ENCODE data around the gene ZRANB3. TPM values are rescaled to one million over a fixed set of nuclear protein-coding genes. Genes with fewer than 3 reads are reported as not detected.
"Not testable (repeated sequence)": the region's sequence is repeated elsewhere in the genome, so short reads cannot be mapped to it uniquely, and the experiment has no call there.

Gene ZRANB3
- total RNA-seq (1 to 10 TPM; 6.8 to 9.1 TPM), polyA plus RNA-seq (1 to 10 TPM; 3.7 to 6.7 (median 5.9) TPM), total RNA-seq (6.9 to 16.2 (median 11.3) reads per million in 6 experiments)

DNA sequence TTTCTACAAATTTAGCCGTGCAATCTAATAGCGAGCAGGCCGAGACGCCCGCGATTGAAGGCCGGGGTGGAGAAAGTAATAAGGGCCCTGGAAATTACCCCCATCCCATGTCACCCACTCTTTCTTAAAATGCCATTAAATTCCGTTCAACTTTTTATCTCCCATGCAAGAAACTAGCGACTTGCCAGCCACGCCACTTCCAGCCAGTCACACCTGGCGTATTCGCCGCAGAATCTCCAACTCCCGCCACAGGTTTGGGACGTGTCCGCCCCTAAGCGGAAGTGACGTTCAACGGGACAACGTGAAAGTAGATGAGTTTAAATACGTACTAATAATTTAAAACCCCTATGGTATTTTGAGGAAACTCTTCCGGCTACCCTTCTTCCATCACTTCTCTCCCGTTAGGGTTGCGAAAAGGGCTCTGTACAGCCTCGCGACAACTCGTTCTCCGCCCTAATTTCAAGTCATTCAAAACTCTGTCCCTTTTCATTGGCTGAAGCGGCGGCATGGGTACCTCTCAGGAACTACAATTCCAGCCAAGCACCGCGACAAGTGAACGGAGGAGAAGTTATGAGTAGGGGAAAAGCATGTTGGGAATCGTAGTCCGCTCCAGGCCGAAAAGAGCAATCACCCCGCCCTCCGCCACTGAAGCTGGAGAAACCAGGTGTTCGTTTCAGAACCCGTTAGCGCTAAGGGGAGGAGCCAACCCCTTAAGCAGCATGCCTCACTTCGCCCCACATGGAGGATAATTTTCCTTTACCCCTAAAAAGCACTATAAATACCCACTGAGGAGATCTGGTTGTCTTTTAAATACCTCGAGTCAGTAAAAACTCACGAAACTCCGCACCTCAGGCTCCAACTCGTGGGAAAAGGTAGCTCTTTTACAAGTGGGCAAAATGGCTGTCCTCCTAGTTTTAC lies at the start of gene ZRANB3:
Gene ZRANB3 (minus strand): TSS at position 906 of the 918 bp plus-strand sequence.
- POLR2A ChIA-PET, result interaction anchor here (0.5 to 2.4 kb wide), 11 partner anchors 54 to 1409 kb away, joined by 3 to 14 read pairs (median 5); partner anchors contain the start of genes CCNT2, MCM6, RAB3GAP1 and UBXN4
- Mint-ChIP-seq H3K9me3 (no peaks in the 10 kb centered on the region), H3K36me3 (no peaks in the 10 kb centered on the region), H3K27ac (peak within 1 kb of the TSS in 8 of 10 donors; percentile 24 to 94 (median 84)), H3K4me3 (no peak within 1 kb of the TSS), H3K27me3 (no peaks in the 10 kb centered on the region), H3K4me1 (peaks cover 3 to 35% (median 30%) of the 10 kb centered on the region in 4 donors)
- ATAC-seq, result peak; percentile 78 to 79
- peak; percentile 80 to 98 (median 96) for DNase-seq

DNA sequence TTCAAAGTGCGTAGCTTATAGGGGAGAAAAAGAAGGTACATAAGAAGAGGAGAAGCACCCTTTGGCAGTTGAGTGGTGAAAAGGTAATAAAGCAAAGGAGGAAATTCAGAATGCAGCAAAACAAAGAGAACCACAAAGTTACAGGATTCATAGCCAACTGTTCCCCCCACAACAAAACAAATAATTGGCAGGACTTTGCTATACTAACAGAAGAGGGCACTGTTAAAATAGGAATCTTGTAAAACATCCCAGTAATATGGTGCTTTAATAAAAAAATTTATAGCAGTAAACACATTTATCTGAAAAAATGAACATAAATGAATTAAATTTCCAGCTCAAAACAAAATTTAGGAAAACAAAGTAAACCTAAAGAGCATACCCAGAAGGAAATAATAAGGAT lies 42.6 kb upstream of the ZRANB3 start:
- H3K36me3 Mint-ChIP-seq, result peaks cover 0 to 25% (median 13%) of the 10 kb centered on the region in 3 donors
- peaks cover 2 to 11% (median 6%) of the 10 kb centered on the region in 4 donors for H3K4me1 Mint-ChIP-seq
- no peaks in the 10 kb centered on the region for H3K27me3 Mint-ChIP-seq
- DNase-seq (no peak), ATAC-seq (no peak)
- H3K27ac Mint-ChIP-seq, result peak overlapping the region in 1 of 10 donors; percentile 25
- peaks cover 0 to 2% (median 0%) of the 10 kb centered on the region in 9 donors for H3K9me3 Mint-ChIP-seq
- no peak overlapping the region for H3K4me3 Mint-ChIP-seq
- POLR2A ChIA-PET, result interaction anchor here (0.6 to 1.0 kb wide), 2 partner anchors 10 to 168 kb away, joined by 4 read pairs; no protein-coding TSS in a partner anchor

GRCh38 chr2:135570884-135571283 lies 39.9 kb upstream of the ZRANB3 start:
- DNase-seq (no peak), ATAC-seq (no peak)
- Mint-ChIP-seq H3K4me1 (peaks cover 0 to 4% (median under 1%) of the 10 kb centered on the region in 4 donors), H3K9me3 (no peaks in the 10 kb centered on the region), H3K27me3 (no peaks in the 10 kb centered on the region), H3K4me3 (no peak overlapping the region), H3K36me3 (peaks cover 0 to 32% (median 11%) of the 10 kb centered on the region in 3 donors), H3K27ac (no peak overlapping the region)
- POLR2A ChIA-PET, result no interaction called here

DNA sequence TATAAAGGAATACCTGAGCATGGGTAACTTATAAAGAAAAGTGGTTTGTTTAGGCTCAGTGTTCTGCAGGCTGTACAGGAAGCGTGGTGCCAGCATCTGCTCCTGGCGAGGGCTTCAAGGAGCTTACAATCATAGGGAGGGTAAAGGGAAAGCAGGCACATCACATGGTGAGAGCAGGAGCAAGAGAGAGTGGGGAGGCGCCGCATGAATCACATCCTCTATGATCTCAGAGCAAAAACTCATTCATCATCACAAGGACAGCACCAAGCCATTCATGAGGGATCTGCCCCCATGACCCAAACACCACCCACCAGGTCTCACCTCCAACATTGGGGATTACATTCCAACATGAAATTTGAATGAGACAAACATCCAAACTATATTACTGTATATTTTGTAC lies 32.8 kb upstream of the ZRANB3 start:
- Mint-ChIP-seq H3K27me3 (no peaks in the 10 kb centered on the region), H3K27ac (no peak overlapping the region), H3K9me3 (no peaks in the 10 kb centered on the region), H3K4me1 (peaks cover 4 to 8% (median 6%) of the 10 kb centered on the region in 4 donors), H3K4me3 (no peak overlapping the region), H3K36me3 (peaks cover 0 to 21% (median 20%) of the 10 kb centered on the region in 3 donors)
- DNase-seq (no peak), ATAC-seq (no peak)
- POLR2A ChIA-PET, result no interaction called here

DNA sequence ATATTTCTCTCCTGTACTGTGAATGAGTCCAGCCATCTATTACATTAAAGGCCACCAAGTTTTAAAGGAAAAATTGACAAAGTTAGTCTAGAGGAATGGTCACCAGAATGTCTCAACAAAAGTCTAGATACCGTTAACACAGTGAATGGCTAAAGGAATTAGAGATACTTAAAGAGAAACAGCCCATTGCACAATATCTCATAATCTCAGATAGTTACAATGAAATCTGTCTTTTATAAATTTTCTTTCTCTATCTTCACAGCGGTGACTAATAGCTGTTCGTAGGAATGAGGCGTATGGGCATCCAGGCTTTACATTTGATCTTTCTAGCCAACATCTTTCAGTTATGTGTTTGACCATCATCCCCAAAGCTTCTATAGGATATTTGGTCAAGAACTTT lies 30.9 kb upstream of the ZRANB3 start:
- Mint-ChIP-seq H3K4me3 (no peak overlapping the region), H3K27me3 (no peaks in the 10 kb centered on the region), H3K9me3 (no peaks in the 10 kb centered on the region), H3K36me3 (peaks cover 0 to 18% (median 17%) of the 10 kb centered on the region in 3 donors), H3K4me1 (peaks cover 7 to 18% (median 10%) of the 10 kb centered on the region in 4 donors), H3K27ac (no peak overlapping the region)
- DNase-seq (no peak), ATAC-seq (no peak)
- POLR2A ChIA-PET, result no interaction called here

DNA sequence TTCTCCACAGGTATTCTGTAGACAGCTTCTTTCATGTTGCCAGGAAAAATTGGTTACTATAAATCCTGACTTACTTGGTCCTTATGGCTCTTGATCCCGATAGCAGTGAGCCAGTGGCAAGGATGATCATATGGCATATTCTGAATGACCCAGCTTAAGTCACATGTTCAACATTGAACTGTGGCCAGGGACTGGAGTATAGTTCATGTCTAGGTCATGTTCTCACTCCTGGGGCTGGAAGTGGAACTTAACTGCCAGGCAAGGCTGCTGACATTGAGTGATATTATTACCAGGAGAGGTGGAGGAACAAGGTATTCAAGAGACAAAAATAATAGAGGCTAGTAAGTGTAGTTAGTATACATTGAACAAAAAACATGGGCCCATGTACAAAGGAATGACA lies 26.5 kb upstream of the ZRANB3 start:
- H3K4me1 Mint-ChIP-seq, result peaks cover 9 to 40% (median 17%) of the 10 kb centered on the region in 4 donors
- peak overlapping the region in 1 of 10 donors; percentile 31 for H3K27ac Mint-ChIP-seq
- no peaks in the 10 kb centered on the region for H3K27me3 Mint-ChIP-seq
- H3K36me3 Mint-ChIP-seq, result peaks cover 0 to 11% (median 9%) of the 10 kb centered on the region in 3 donors
- POLR2A ChIA-PET, result no interaction called here
- DNase-seq (no peak), ATAC-seq (no peak)
- H3K9me3 Mint-ChIP-seq, result no peaks in the 10 kb centered on the region
- H3K4me3 Mint-ChIP-seq, result no peak overlapping the region

DNA sequence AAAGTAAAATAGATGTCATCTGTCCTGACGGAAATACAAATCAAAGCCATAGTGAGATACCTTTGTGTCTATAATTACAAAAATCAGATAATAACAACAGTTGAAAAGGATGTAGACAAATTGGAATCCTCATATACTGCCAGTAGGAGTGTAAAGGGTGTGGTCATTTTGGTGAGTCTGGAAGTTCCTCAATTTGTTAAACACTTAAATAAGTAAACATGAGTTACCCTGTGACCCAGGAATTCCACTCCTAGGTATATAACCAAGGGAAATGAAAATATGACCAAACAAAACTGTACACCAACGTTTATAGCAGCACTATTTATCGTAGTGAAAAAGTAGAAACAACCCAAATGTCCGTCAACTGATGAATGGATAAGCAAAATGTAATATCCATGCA lies 24.3 kb upstream of the ZRANB3 start:
- Mint-ChIP-seq H3K4me1 (peaks cover 9 to 40% (median 18%) of the 10 kb centered on the region in 4 donors), H3K9me3 (no peaks in the 10 kb centered on the region), H3K27ac (no peak overlapping the region), H3K27me3 (no peaks in the 10 kb centered on the region), H3K36me3 (peaks cover 0 to 11% (median 8%) of the 10 kb centered on the region in 3 donors), H3K4me3 (no peak overlapping the region)
- DNase-seq, result no peak
- ATAC-seq, result no peak
- POLR2A ChIA-PET, result interaction anchor here (0.7 kb wide), 1 partner anchor 13 kb away, joined by 4 read pairs; no protein-coding TSS in a partner anchor

GRCh38 chr2:135552887-135553286 lies 21.9 kb upstream of the ZRANB3 start:
- DNase-seq, result no peak
- no peak for ATAC-seq

DNA sequence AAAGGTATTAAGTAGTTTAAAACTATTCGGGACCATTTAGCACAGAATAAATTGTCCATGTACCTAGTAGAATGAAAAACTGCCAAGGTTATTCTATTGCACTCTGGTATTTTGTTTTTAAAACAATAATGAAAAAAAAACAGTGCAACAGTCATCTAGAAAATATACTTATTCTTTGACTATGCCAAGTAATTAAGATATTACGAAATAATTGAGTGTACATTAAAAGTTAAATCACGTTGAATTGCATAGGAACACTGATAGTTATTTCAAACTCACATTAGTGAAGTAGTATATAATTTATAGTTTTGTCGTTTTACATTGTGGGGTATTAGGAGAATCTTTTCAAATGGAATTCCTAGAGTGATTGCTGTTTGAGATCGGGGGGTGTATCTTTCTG lies 20.3 kb upstream of the ZRANB3 start:
- Mint-ChIP-seq H3K27me3 (no peaks in the 10 kb centered on the region), H3K9me3 (no peaks in the 10 kb centered on the region), H3K27ac (peak overlapping the region in 1 of 10 donors; percentile 55), H3K36me3 (peaks cover 0 to 16% (median 6%) of the 10 kb centered on the region in 3 donors), H3K4me3 (no peak overlapping the region), H3K4me1 (peaks cover 11 to 37% (median 20%) of the 10 kb centered on the region in 4 donors)
- POLR2A ChIA-PET, result no interaction called here
- DNase-seq (no peak), ATAC-seq (no peak)

More at GRCh38 chr2:135552887-135553286, 21.9 kb upstream of the ZRANB3 start:
- POLR2A ChIA-PET, result no interaction called here
- Mint-ChIP-seq H3K4me1 (peaks cover 10 to 40% (median 23%) of the 10 kb centered on the region in 4 donors), H3K27me3 (no peaks in the 10 kb centered on the region), H3K27ac (no peak overlapping the region), H3K4me3 (no peak overlapping the region), H3K36me3 (peaks cover 0 to 9% (median 3%) of the 10 kb centered on the region in 3 donors), H3K9me3 (no peaks in the 10 kb centered on the region)

DNA sequence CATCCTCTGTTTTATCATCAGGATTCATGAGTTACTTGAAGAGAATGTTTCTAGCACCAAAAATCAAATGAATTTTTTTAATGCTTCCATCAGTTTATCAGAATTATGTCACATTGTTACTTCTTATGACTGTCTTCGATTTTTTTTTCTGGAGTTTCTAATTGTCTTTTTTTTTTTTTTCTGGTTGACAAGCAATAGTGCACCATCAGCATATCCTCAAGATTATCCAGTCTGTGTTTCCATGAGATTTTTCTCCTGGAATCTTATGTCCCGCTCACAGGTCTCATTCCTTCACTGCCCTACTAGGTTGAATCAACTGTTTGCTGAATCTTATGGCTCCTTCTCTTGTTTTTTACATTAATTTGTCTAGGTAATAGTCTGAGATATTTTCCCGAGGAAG lies 16.3 kb upstream of the ZRANB3 start:
- Mint-ChIP-seq H3K27ac (no peak overlapping the region), H3K27me3 (no peaks in the 10 kb centered on the region), H3K4me3 (no peak overlapping the region), H3K4me1 (peaks cover 8 to 24% (median 20%) of the 10 kb centered on the region in 4 donors), H3K36me3 (peaks cover 0 to 16% (median 4%) of the 10 kb centered on the region in 3 donors), H3K9me3 (no peaks in the 10 kb centered on the region)
- DNase-seq, result no peak
- ATAC-seq, result no peak
- POLR2A ChIA-PET, result no interaction called here

DNA sequence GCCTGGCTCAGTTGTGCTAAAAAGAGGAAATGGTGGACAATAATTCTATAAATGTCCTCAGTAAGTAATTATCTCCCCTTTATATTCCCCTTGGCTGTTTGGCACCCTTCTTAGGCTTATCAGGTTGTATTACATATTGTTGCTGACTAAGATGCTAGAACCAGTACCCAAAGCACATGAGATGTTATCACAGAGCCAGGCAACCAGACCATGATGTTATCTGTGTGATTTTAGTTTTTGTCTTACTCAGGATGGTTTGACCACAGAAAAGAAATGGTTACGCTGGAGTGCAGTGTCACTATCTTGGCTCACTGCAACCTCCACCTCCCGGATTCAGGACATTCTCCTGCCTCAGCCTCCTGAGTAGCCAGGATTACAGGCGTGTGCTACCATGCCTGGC lies 15.4 kb upstream of the ZRANB3 start:
- Mint-ChIP-seq H3K27ac (peak overlapping the region in 2 of 10 donors; percentile 10 to 11), H3K27me3 (no peaks in the 10 kb centered on the region), H3K4me1 (peaks cover 8 to 24% (median 20%) of the 10 kb centered on the region in 4 donors), H3K9me3 (no peaks in the 10 kb centered on the region), H3K36me3 (peaks cover 0 to 14% (median 4%) of the 10 kb centered on the region in 3 donors), H3K4me3 (no peak overlapping the region)
- POLR2A ChIA-PET, result no interaction called here
- no peak for DNase-seq
- no peak for ATAC-seq

DNA sequence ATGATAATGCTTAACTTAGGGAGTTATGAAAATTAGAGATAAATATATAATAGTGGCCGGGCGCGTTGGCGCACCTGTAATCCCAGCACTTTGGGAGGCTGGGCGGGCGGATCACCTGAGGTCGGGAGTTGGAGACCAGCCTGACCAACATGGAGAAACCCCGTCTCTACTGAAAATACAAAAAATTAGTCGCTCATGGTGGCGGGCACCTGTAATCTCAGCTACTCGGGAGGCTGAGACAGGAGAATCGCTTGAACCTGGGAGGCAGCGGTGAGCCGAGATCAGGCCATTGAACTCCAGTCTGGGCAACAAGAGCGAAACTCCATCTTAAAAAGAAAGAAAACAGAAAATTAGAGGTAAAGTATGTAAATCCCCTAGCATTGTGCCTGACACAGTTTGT lies 2.5 kb upstream of the ZRANB3 start:
- H3K27ac Mint-ChIP-seq, ATAC-seq, H3K27me3 Mint-ChIP-seq, H3K36me3 Mint-ChIP-seq, POLR2A ChIA-PET, H3K9me3 Mint-ChIP-seq, DNase-seq: not testable (repeated sequence)
- H3K4me3 Mint-ChIP-seq, result peak overlapping the region in 6 of 10 donors; percentile 7 to 63 (median 16)
- peaks cover 3 to 43% (median 29%) of the 10 kb centered on the region in 4 donors for H3K4me1 Mint-ChIP-seq

DNA sequence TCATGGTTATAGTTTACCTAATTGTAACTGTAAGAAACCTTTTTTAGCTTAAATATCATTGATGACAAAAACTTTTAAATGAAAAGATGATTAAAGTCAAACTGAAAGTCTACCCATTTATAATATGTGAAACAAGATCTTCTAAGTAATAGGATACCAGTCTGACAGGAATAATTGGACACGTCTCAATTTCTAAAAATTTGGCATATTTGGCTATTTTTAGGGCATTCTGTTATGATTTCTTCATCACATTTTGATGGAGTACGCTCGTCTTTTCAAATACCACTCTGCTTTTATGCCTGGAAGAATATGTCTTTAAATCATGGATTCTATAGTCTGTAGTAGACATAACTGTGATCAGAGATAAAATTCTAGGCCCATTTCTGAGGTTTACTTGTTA lies 1.6 kb upstream of the ZRANB3 start:
- ATAC-seq (no peak), DNase-seq (no peak)
- H3K4me1 Mint-ChIP-seq, result peaks cover 3 to 45% (median 28%) of the 10 kb centered on the region in 4 donors
- H3K27me3 Mint-ChIP-seq, result no peaks in the 10 kb centered on the region
- no peaks in the 10 kb centered on the region for H3K9me3 Mint-ChIP-seq
- POLR2A ChIA-PET, result interaction anchor here (0.5 to 2.4 kb wide), 4 partner anchors 11 to 480 kb away, joined by 3 to 13 read pairs (median 4); partner anchors contain the start of gene RAB3GAP1
- peak overlapping the region in 3 of 10 donors; percentile 12 to 63 (median 38) for H3K4me3 Mint-ChIP-seq
- H3K36me3 Mint-ChIP-seq, result no peaks in the 10 kb centered on the region
- H3K27ac Mint-ChIP-seq, result peak overlapping the region in 5 of 10 donors; percentile 18 to 94 (median 32)
